HL-60 (cell line): Measurements from ENCODE around the gene EXOC6B.

Experiments used
- GABPA ChIP-seq: IDR thresholded peaks from 2 replicates; pipeline ENCODE4 v1.6.1; 2012; ENCODE audit warnings: low read depth
- POLR2AphosphoS5 ChIP-seq: IDR thresholded peaks from 2 replicates; pipeline ENCODE4 v1.6.1; 2012; ENCODE audit warnings: low read depth
- TF ChIP-seq, protein P1 (sequence below): IDR thresholded peaks from one replicate; pipeline ENCODE4 v1.5.1; 2011; ENCODE audit warnings: low read length, control low read depth, inconsistent platforms; ENCODE audit not compliant: insufficient read depth

DNA sequence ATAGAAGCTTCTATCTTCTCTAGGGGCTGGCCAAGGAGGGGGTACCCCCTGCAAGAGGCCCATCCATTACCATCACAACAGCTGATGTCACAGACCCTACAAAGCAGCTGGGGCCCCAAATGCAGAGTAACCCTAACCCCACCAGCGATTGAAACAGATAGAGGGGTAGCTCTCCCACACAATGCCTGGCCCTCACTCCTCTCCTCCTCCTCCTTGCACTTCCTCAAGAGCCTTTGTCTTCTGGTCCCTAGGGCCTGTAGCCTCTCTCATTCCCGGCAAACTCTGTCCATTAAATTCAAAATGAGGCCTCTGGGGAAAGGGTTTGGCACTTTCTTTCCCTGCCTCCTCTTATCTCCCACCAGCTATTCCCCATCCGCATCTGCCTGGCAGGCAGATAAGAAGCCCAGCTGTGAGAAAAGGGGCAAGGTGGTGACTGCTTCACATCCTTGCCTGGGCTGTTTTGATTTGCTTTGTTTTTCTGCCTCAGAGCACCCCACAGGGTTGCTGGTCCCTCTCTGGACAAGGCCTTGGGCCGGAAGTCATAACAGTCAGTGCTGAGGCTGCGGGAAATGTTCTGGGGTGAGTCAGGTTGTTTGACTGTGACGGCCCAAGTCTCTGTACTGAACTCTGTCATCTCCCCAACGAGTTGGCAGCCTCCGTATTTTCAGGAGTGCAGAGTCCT, 652.1 kb downstream of the EXOC6B start:
- TF ChIP-seq POLR2AphosphoS5 (no peak), GABPA (no peak)
- TF ChIP-seq, protein P1, sequence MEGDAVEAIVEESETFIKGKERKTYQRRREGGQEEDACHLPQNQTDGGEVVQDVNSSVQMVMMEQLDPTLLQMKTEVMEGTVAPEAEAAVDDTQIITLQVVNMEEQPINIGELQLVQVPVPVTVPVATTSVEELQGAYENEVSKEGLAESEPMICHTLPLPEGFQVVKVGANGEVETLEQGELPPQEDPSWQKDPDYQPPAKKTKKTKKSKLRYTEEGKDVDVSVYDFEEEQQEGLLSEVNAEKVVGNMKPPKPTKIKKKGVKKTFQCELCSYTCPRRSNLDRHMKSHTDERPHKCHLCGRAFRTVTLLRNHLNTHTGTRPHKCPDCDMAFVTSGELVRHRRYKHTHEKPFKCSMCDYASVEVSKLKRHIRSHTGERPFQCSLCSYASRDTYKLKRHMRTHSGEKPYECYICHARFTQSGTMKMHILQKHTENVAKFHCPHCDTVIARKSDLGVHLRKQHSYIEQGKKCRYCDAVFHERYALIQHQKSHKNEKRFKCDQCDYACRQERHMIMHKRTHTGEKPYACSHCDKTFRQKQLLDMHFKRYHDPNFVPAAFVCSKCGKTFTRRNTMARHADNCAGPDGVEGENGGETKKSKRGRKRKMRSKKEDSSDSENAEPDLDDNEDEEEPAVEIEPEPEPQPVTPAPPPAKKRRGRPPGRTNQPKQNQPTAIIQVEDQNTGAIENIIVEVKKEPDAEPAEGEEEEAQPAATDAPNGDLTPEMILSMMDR, result no peak
